Cardiac atrium fibroblast (primary cell): Measurements from ENCODE around the gene DPP8. TPM values are rescaled to one million over a fixed set of nuclear protein-coding genes. Genes with fewer than 3 reads are reported as not detected.

Experiments
- total RNA-seq: library from RNA; depleted of rRNA; stranded (reverse); fragments of >200 nt; gene quantifications from 2 replicates; pipeline ENCODE4 v1.2.3, GENCODE V29; 2015

The DPP8 gene
- total RNA-seq, result 15.7 and 40.8 TPM in 2 replicates

GRCh38 chr15:65516997-65517865 is at the start of gene DPP8:
Gene DPP8, minus strand, starts transcription at chr15:65517689. Its CDS starts 5,136 bp downstream, at chr15:65512553.

GRCh38 chr15:65530318-65531111 is 13.0 kb upstream of the DPP8 start, which contains the start of gene HACD3:
Gene HACD3, plus strand, starts transcription at chr15:65530463. Its CDS starts 169 bp downstream, at chr15:65530632.

Other genes starting within 250 kb of the DPP8 start
- 2.5 and 5.8 TPM in 2 replicates for gene PARP16, start 230.8 kb downstream of the DPP8 start, total RNA-seq
- not detected in 2 replicates for gene RNU5A-1, start 221.6 kb downstream of the DPP8 start, total RNA-seq
- not detected in 2 replicates for gene RNU5B-1, start 213.0 kb downstream of the DPP8 start, total RNA-seq
- gene IGDCC3, start 139.7 kb downstream of the DPP8 start, total RNA-seq, result not detected in 2 replicates
- gene IGDCC4, start 94.7 kb downstream of the DPP8 start, total RNA-seq, result under 0.01 and 0.90 TPM in 2 replicates
- 57.0 and 70.3 TPM in 2 replicates for gene HACD3, start 12.8 kb upstream of the DPP8 start, total RNA-seq
- gene INTS14, start 93.4 kb upstream of the DPP8 start, total RNA-seq, result 22.4 and 28.7 TPM in 2 replicates
- 4.9 and 5.5 TPM in 2 replicates for gene SLC24A1, start 104.2 kb upstream of the DPP8 start, total RNA-seq